ENCODE results near the gene OR6C65. TPM values are rescaled to one million over a fixed set of nuclear protein-coding genes. Genes with fewer than 3 reads are reported as not detected.
"Not testable (repeated sequence)": the region's sequence is repeated elsewhere in the genome, so short reads cannot be mapped to it uniquely, and the experiment has no call there.

Gene OR6C65
- total RNA-seq, 1 donor from 2014 or later = not detected

GRCh38 chr12:55392032-55392795, 8.1 kb upstream of the OR6C65 start:
- intact Hi-C loops (cut with micrococcal nuclease) = no loop called here
- peaks cover 13% of the 10 kb centered on the region for H3K27me3 ChIP-seq (ENCODE audit: low read depth)
- no peaks in the 10 kb centered on the region for H3K4me1 ChIP-seq
- no peaks in the 10 kb centered on the region for H3K9me3 ChIP-seq (replicated peaks)
- no peak overlapping the region for H3K4me3 ChIP-seq
- no peak overlapping the region for H3K27ac ChIP-seq (replicated peaks)
- TF ChIP-seq, protein P1, sequence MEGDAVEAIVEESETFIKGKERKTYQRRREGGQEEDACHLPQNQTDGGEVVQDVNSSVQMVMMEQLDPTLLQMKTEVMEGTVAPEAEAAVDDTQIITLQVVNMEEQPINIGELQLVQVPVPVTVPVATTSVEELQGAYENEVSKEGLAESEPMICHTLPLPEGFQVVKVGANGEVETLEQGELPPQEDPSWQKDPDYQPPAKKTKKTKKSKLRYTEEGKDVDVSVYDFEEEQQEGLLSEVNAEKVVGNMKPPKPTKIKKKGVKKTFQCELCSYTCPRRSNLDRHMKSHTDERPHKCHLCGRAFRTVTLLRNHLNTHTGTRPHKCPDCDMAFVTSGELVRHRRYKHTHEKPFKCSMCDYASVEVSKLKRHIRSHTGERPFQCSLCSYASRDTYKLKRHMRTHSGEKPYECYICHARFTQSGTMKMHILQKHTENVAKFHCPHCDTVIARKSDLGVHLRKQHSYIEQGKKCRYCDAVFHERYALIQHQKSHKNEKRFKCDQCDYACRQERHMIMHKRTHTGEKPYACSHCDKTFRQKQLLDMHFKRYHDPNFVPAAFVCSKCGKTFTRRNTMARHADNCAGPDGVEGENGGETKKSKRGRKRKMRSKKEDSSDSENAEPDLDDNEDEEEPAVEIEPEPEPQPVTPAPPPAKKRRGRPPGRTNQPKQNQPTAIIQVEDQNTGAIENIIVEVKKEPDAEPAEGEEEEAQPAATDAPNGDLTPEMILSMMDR (IDR thresholded peaks at IDR 0.05; ENCODE audit: borderline replicate concordance) = no peak
- H3K36me3 ChIP-seq = no peaks in the 10 kb centered on the region
- DNase-seq = no peak

DNA sequence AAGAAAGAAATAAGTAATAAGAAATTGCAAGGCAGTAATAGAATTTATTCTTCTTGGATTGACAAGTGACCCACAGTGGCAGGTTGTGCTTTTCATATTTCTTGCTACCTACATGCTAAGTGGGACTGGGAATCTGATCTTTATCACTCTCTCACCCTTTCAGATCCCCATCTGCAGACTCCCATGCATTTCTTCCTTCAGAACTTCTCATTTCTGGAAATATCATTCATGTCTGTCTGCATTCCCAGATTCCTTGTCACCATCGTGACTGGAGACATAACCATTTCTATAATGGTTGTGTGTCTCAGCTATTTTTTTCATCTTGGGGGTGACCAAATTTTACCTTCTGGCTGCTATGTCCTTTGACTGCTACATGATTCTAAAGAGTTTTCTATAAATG, 4.0 kb upstream of the OR6C65 start:
- no peak overlapping the region for H3K27ac ChIP-seq (replicated peaks)
- peaks cover 13% of the 10 kb centered on the region for H3K27me3 ChIP-seq (ENCODE audit: low read depth)
- no peaks in the 10 kb centered on the region for H3K36me3 ChIP-seq
- TF ChIP-seq, protein P1 (IDR thresholded peaks at IDR 0.05; ENCODE audit: borderline replicate concordance) = no peak
- no peaks in the 10 kb centered on the region for H3K4me1 ChIP-seq
- no peak for DNase-seq
- intact Hi-C loops (cut with micrococcal nuclease) = no loop called here
- no peak overlapping the region for H3K4me3 ChIP-seq
- no peaks in the 10 kb centered on the region for H3K9me3 ChIP-seq (replicated peaks)

GRCh38 chr12:55407866-55408265, 7.5 kb downstream of the OR6C65 start:
- Histone ChIP-seq H3K4me3 (no peak overlapping the region), H3K27ac (replicated peaks) (no peak overlapping the region), H3K36me3 (no peaks in the 10 kb centered on the region), H3K4me1 (no peaks in the 10 kb centered on the region), H3K9me3 (replicated peaks) (peaks cover 24% of the 10 kb centered on the region), H3K27me3 (ENCODE audit: low read depth) (no peaks in the 10 kb centered on the region)
- TF ChIP-seq, protein P1 (IDR thresholded peaks at IDR 0.05; ENCODE audit: borderline replicate concordance) = no peak
- intact Hi-C loops (cut with micrococcal nuclease) = no loop called here
- no peak for DNase-seq

DNA sequence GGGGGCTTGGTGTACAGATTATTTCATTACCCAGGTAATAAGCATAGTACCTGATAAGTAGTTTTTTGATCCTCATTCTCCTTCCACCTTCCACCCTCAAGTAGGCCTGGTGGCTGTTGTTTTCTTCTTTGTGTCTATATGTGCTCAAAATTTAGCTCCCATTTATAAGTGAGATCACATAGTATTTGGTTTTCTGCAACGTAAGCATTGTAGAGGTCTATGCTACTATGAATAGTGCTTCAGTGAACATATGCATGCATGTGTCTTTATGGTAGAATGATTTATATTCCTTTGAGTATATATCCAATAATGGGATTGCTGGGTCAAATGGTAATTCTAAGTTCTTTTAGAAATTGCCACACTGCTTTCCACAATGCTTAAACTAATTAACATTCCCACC, 8.8 kb downstream of the OR6C65 start:
- H3K27ac ChIP-seq (replicated peaks); H3K4me3 ChIP-seq; intact Hi-C loops (cut with micrococcal nuclease); DNase-seq; H3K36me3 ChIP-seq; H3K4me1 ChIP-seq; H3K27me3 ChIP-seq (ENCODE audit: low read depth): not testable (repeated sequence)
- peaks cover 18% of the 10 kb centered on the region for H3K9me3 ChIP-seq (replicated peaks)

DNA sequence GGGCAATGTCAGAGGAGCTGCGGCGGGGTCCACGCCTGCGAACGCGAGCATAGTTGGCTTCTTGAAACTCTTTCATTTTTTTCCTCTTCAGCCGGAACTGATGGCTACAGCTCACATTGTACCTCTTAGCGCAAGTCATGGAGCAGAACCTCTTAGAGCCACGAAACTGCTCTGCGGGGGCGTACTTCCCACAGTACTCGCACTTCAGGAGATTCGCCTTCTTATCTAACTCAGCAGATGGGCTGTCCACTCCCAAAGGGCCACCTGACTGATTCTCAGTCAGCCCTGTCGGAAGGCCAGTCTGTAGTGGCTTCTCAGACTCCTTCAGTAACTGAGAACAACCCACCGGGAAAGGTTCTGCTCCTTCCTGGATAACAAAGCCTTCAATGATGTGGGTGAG, 11.8 kb downstream of the OR6C65 start:
- H3K4me3 ChIP-seq; intact Hi-C loops (cut with micrococcal nuclease); H3K36me3 ChIP-seq; DNase-seq; H3K27ac ChIP-seq (replicated peaks); H3K27me3 ChIP-seq (ENCODE audit: low read depth); H3K4me1 ChIP-seq: not testable (repeated sequence)
- H3K9me3 ChIP-seq (replicated peaks) = peaks cover 18% of the 10 kb centered on the region

DNA sequence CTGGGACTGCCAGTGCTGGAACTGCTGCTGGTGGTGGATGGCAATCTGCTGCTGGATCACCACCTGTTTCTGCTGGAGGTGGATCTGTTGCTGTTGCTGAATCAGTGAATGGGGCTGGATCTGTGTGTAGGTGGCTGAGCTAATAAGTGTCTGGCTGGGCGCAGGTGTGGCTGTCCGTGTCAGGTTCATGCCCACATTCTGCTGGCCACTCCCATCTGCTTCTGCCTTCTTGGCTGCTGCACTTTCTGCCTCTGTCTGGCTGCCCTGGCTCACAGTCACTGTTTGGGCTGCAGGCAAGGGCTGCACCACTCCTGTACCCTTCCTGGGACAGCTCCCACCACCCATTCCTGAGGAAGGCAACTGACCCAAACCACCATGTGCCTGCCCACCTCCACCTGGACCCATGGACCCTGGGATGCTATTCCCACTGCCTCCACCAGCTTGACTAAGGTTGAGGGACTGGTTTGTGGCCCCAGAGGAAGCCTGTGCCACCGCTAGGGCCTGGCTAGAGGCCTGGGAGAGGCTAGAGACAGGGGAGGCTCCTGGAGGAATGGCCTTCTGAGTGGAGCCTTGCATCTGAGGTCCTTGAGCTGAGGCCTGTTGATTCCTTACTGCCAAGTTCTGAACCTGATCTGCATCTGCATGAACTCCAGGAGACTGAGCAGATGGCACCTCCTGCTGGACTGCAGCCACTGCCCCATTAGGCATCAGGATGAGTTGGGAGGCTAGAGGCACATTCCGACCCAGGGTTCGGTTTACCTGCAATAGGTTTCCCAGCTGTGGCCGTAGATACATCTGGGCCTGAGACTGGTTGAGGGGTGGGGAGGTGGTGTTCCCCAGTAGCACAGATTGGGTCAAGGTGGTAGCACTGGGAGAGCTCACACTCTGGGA, 13.4 kb downstream of the OR6C65 start:
- DNase-seq; H3K4me1 ChIP-seq; H3K36me3 ChIP-seq; H3K4me3 ChIP-seq; H3K27ac ChIP-seq (replicated peaks); H3K9me3 ChIP-seq (replicated peaks); H3K27me3 ChIP-seq (ENCODE audit: low read depth); intact Hi-C loops (cut with micrococcal nuclease): not testable (repeated sequence)

DNA sequence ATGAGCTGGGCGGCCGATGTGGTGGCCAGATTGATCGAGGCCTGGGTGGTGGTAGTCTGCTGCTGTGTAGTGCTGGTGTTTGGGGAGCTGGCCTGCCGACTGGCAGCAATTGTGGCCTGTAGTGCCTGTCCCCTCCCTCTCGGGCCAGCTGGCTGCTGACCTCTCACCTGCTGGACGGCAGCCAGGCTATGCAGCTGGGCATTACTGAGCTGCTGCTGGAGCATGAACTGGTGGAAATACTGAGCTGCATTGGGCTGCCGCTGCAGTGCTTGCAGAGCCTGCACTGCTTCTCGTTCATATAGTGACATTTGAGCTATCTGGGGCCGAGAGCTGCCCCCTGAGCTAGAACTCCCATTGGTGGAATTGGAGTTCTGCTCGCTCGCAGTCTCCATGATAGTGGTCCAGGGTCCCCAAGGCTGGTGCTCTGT, 14.1 kb downstream of the OR6C65 start:
- H3K36me3 ChIP-seq; H3K4me1 ChIP-seq; H3K9me3 ChIP-seq (replicated peaks); H3K27ac ChIP-seq (replicated peaks); intact Hi-C loops (cut with micrococcal nuclease); H3K27me3 ChIP-seq (ENCODE audit: low read depth); DNase-seq: not testable (repeated sequence)
- peak overlapping the region; percentile 29 for H3K4me3 ChIP-seq

- H3K27me3 ChIP-seq (ENCODE audit: low read depth); H3K9me3 ChIP-seq (replicated peaks); intact Hi-C loops (cut with micrococcal nuclease); H3K36me3 ChIP-seq; H3K27ac ChIP-seq (replicated peaks); H3K4me1 ChIP-seq; DNase-seq: not testable (repeated sequence)
- H3K4me3 ChIP-seq = peak overlapping the region; percentile 29
These were observed 14.6 kb downstream of the OR6C65 start for GRCh38 chr12:55414889-55415288.
